Stimulated activated CD4-positive, alpha-beta T cell treated with anti-CD3 and anti-CD28 coated beads, Interleukin-15, amount 100 ng/mL, for 24 hours (primary cell): ENCODE data around the gene DUSP7.

Experiments
- DNase-seq: peaks from one replicate; pipeline ENCODE4 v3.0.0-alpha.2; 2020

The DUSP7 gene, protein sequence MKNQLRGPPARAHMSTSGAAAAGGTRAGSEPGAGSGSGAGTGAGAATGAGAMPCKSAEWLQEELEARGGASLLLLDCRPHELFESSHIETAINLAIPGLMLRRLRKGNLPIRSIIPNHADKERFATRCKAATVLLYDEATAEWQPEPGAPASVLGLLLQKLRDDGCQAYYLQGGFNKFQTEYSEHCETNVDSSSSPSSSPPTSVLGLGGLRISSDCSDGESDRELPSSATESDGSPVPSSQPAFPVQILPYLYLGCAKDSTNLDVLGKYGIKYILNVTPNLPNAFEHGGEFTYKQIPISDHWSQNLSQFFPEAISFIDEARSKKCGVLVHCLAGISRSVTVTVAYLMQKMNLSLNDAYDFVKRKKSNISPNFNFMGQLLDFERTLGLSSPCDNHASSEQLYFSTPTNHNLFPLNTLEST

DNA sequence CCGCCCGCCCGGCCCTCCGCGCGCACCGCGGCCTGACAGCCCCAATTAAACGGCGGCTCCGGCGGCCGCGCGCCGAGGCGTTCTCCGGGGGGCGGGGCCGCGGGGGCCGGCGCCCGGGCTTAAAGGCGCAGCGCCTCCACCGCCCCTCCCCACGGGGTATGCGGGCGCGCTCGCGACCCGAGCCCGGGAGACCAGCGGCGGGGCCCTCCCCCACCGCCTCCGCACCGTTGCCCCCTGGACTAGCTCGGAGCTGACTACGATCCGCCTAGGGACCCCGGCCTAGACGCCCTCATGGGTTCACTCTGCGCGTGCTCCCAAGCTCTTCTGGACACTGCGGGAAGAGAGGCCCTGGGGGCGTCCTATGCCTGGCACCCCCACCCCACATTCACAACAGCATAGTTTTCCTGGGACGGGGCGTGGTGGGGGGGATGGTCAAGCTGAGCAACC is at the start of gene DUSP7:
DUSP7 (minus strand) TSS at position 51 of the 447 bp plus-strand sequence. CDS start 205 bp downstream, outside the sequence.
- peak; percentile 84 for DNase-seq

DNA sequence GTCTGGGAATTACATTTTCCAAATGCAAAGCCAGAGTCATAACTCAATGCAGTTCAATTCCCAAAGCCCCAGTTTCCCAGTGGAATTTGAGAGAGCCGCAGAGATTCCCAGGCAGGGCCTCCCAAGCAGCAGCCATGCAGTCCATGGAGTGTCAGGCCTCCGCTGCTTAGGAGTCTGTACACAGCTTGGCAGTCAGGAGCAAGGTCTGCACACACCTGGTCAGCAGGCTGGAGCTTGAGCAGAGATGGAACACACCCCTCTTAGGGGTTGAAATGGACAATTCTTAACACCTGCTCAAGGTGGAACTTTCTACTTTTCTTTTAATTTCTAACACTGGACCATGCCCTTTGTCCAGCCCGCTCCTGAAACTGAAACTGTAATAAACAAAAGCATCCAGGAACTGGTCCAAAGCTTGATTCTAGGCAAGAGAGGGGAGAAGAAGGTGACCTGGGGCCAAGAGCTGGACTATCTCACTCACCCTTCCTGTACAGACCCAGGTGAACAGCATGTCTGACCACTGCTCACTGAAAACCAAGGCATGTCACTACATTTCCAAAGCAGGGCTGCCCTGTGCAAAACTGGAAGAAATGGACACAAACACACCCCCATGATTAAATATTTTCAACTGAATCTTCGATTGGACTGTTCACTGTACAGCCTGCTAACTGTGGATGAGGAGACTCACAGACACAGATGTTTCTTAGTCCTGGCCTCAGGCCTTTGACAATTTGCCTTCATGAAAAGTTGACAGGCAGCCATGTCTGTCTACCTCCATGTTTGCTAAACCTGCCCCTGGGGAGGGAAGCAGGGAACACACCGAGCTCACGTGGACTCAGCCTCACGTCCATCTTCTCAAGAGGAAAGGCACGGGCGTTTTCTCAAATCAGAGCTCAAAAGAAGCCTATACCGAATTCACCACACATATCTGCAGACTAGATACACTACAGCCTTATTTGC is 48.6 kb upstream of the DUSP7 start:
- DNase-seq, result no peak

DNA sequence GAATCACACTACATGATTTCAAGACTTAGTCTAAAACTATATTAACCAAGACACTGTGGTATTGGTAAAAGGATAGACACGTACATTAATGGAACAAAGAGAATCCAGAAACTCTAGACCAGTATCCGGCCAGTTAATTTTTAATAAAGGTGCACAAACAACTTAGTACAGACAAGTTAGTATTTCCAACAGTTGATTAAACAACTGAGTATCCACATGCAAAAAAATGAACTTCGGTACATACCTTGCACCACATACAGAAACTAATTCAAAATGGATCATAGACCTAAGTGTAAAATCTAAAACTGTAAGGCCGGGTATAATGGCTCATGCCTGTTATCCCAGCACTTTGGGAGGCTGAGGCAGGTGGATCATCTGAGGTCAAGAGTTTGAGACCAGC is 46.6 kb upstream of the DUSP7 start:
- no peak for DNase-seq

DNA sequence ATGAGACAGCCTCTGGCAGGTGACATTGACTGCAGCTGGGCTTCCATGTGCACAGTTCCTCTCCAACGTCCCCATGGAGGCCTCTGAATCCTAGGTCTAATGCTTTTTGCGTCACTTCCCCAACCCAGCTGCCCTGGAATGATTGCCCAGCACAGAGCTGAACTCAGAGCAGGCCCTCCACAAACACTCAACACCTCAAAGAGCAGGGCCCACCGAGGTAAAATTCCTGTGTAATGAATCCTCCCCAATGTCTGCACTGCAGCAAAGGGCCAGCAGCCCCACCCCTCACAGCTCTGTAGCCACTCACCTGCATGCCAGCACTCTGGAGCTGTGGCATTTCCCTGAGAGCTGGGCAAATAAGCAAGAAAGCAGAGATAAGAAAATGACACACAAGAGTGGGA is 42.6 kb upstream of the DUSP7 start:
- no peak for DNase-seq

DNA sequence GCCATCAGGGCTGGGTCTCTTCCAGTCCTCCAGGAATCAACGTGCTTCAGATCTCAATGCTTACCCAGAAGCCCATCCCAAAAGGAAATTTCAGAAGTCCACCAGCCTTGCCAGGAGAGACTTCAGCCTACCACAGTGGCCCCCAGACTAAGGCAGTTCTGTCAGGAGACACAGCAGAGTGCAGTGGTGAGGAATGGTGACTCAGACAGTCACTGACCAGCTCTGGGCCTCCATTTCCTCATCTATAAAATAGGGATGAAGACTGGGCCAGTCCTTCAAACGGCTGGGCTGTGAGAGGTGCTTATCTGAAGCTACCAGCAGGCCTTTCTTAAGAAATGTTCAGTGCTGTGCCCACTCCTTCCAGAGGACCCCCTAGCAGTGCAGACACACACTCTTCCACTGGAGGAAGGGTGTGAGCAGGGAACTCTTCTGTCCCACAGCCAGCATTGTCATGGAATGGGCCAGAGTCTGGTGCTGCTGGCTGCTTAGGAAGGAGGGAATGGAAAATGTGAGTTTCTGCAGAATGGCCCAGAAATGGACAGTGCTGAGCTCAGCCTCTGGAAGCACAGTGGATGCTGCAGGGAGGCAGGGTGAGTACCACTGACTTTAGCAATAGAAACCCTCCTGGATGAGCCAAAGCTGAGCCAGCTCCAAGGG is 41.6 kb upstream of the DUSP7 start:
- DNase-seq, result no peak

DNA sequence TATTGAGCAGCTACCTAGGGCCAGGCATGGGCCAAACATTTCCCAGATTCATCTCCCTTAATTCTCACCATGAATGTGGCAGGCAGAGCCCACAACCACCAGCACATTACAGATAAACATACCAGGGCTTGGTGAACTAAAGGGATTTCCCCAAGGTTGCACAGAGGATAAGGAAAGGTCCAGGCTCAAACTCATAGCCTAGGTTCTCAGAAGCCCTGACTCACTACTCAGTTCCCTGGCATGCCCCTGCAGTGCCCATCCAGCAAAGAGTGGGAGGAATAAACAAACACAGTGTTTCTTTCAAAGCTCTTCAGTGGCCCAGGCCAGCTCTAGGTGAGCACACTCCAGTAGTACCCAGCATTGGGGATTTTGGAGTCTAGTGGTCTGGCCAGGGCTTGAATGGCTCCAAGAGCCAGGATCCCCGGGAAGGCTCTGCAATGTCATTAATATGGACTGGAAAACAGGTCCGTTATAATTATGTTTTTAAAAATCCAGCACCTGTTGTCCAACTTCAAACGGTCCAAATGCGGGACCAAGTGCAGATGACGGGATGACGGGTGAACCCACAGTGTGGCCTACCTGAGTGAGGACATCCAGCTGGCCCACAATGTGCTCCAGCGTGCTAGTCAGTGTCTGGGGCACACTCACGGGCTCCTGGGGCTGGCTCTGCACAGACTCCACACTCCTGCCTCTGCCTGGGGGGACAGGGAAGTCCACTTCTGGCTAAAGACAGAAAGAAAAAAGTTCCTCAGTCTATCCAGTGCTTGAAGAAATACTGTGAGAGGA is 39.8 kb upstream of the DUSP7 start:
- DNase-seq, result no peak

DNA sequence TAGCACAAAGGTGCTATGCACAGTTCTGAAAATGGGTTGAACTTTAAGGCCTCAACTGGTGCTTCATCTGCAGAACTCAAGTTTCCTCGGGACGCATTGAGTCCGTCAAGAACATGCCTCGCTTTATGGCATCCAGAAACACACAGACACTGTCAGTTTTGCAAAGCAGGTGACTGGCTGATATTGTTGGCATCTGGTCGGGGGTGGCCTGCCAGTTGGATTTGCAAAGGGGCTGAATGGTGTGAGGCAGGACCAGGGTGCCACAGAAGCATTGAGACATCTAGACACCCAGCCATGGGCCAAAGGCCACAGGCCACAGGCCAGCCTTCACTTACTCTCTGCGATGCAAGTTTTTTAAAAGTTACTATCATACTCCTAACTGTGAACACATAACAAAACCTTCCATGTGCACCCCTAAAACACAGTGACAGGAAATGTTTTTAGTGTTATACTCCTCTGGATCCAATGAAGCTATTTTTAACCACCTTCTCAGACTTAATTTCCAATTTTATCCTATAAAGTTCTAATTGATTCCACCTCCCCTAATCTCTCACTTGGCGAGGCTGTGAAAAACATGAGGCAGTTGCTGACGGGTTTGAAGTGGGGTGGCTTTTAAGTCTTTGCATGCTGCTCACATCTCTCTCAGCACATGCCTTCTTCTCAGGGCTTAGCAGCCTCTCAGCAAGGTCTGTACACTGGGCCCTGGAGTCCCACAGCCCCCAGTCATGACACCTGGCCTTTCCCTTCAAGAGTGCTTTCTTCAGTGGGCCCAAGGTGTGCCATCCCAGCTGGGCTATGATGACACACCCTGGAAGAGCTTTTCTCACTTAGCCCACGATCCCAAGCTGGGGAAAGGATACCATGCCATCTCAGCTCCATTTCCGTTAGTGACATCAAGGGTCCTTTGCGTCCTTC is 38.5 kb upstream of the DUSP7 start:
- no peak for DNase-seq

DNA sequence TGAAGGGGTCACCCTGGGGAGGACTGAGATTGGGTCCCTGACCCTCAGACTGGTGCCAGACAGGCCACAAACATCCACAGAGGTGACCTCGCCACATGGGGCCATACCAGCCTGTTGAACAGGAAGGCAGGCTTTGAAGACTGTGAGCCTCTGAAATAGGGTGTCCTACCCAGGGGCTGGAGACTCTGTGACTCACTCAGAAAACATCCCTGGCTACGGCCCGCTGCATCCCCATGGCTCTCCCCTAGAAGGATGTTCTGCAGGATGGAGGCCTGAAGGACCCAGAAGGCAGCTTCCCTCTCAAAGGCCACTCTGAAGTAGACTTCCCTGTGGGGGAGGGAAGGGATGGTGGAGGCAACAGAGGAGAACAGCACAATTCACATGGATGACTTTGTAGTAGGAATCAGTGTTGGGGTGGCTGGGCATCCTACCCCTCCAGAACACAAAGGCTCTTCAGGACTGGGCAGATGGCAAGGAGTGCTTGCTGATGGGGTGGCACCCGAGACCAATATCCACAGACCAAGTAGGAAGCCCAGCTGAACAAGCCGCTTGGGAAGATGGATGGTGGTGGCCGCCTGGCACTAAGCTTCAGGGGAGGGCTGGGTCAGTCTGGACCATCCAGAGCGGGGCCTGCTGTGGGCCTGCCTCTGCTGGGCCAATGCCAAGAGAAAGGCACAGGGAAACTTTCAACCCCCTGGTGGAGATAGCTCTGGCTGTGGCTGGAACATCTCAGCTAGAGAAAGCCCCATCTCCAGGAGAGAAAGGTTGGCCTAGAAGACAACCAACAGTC is 37.6 kb upstream of the DUSP7 start:
- DNase-seq, result no peak

DNA sequence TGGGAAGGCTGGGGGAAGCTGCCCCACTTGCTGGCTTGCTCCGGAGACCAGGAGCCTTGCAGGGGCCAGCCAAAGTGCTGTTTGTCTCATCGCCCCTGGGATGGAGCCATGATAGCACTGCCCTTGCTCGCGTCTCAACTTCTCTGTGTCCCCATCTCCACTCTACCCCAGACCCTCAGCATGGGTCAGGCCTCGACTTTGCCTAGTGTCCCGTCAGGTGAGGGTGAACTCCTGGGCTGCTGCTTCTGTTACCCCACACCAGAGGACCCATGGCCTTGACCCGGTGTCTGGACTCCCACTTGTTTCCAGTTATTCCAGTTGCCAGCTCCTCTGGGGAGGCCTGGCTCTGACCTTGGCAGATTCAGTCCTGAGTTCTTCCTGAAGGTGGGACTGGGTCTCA is 36.5 kb upstream of the DUSP7 start:
- DNase-seq, result no peak

DNA sequence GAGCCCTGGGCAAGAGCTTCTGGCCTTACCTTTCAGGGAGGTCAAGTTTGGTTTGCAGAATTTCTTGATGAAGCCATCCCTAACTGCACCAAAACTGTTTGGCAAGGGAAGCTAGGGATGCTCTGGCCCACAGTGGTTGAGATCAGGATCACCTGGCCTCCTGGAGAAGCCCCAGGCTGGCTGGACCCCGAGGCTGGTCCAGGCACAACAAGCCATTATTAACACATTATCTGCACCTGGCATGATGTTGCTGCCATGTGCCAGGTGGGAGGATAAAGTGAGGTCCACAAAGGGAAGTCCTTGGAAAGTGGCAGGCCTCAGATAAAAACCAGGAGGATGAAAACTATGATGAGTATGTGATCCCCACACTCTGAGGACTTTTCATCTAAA is 35.9 kb upstream of the DUSP7 start:
- no peak for DNase-seq

DNA sequence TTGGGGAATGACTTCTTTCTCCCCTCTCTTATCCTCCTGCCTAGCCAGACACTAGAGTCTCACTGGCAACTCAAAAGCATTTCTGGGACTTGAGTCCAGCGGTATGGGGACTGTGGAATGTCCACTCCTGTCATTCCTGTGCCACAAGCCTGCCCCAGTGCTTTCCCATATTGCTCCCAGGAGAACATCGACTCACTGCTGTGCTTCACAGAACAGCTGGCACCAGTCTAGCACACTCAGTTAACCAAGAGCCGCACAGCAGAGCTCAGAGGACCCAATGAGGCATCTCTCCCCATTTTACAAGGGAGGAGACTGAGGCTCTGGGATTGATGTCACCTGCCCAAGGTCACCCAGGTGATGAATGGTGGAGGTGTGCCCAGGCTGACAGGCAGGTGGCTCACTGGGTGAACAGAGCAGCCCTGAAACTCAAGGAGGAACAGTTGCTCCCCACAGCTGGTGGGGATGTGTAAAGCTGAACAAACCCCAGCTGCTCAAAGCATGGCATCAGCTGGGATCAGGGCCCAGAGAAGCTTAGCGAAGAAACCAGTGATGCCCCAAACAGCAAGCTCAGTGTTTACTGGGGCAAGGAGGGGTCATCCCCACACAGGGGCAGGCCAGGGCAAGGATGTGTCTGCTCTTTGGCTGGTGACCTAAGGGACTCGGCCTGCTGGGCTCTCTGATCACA is 35.4 kb upstream of the DUSP7 start:
- DNase-seq, result no peak

DNA sequence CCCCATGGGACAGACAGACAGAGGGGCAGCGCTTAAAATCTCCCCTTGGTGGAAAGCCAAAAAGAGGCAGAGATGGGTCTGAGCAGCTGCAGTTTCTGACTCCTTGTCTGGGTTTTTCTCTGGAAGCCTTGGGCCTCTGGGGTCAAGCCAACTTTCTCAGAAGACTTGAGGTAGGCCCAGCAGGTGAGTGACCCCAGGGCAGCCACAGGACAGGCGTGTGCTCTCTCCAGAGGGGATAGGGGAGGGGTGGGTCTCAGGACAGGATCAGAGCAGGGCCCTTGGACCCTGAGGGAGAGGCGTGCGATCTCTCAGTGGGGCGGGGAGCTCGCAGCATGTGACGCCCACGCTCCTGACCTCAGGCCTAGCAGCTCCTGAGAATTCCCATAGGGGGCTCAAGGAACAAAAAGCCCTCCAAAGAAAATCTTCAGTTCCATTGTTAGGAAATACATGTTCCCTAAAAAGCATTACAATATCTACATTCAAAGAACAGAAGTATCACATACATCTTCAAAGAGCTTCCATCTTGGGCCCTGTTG is 34.6 kb upstream of the DUSP7 start:
- no peak for DNase-seq

DNA sequence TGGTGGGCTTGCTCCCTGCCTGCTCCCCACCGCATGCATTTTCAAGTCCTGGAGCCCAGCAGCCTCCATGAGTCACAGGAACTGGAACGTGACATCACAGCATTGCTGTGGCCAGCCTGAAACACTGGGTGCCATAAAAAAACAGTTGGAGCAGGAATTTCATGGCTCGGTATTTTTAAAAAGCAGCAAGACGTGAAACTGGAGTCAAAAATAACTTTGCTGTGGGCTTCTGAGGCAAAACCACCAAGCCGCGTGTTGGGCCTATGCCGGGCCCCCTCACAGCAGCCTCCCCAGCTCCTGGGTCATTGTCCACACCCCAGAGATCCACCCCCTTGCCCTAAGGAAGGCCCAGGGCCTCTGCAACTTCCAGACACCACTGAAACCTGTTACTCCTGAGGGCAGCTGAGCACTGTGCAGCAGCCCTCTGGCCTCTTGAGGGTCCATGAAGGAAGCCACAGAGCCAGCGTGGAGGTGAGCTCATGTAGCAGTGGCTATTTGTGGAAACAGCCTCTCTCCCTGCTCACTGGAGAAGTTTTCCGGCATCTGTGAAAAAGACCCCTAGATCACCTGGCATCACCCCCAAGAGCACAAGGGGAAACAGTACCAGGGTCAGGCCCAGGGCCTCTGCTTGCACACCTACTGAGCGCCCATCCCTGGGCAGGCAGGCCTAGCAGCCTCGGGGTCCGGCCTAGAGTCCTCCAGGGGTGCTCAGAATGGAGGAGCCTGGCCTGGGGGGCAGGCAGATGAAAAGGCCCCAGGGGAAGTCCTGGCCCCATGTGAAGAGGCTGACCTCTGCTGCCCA is 34.0 kb upstream of the DUSP7 start:
- DNase-seq, result no peak

DNA sequence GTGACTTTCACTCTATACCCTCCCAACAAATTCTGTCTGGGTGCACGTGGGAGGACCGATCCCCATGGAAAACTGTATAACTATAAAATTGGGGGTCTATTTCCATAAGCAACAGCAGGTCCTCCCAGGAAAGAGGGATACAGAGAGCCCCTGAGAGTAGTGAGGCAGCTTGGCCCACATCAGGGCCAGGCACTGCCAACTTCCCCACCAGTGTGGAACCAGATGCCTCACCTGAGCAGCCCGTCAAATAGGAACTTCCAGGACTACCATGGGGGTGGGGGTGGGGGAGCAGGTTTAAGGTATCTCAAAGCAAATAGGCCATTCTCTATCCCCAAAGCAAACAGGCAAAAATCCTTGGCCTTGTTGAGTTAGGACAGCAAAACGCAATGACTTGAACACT is 33.3 kb upstream of the DUSP7 start:
- no peak for DNase-seq

DNA sequence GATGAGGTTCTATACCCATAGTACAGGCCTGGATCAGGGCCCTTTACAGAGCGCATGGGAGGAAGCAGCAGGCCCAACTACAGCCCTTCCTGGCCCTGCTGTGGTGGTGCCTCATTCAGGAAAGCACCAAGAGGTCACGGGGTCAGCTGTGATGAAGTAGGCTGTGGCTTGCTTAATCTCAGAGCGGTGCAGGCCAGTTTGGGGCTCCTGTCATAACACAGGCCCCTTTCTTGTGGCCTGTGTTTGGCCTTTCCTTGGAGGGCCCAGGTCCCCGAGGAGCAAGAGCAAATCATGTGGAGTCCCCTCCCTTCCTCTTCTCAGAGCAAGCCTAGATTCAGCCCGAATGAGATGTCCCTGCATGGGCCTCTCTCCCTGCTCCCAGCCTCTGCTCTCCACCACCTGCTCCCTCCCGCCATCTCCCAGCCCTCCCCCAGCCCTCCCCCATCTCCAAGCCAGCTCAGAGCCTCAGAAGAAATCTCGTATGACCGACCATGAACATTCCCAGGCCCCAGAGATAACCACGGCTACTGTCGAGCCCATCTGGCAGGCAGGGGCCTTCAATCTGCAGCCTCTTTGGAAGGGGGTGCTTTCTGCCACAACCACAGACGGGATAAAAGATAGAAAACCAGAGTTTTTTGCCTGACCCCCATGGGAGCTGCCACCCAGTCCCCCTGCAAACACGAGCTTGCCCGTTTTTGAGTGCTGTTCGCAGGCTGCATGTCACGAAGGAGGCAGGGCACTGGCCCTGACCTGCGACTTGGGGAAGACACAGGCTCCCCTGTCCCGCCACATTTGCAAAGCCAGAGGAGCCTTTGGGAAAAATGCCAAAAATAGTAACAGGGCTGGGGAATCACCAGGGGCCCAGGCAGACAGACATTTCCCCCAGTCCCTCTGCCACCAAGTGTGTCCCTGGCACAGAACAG is 32.3 kb upstream of the DUSP7 start:
- no peak for DNase-seq

DNA sequence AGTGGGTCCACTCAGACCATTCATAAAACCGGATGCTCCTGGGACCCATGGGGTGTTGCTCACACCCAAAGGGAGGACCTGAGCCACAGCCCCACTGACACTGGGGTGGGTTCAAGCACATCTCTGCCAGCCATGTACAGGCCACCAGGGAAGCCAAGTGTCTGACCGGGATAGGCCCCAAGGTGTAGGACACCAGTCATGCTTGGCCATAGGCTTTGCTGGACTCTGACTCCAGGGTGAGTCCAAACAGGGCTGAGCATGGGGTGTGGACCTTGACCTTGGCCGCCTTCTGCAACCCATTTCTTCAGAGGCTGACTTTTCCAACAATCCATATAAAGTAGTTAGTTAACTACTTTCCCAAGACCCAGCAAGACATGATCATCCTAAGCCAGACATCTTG is 31.4 kb upstream of the DUSP7 start:
- DNase-seq, result no peak

DNA sequence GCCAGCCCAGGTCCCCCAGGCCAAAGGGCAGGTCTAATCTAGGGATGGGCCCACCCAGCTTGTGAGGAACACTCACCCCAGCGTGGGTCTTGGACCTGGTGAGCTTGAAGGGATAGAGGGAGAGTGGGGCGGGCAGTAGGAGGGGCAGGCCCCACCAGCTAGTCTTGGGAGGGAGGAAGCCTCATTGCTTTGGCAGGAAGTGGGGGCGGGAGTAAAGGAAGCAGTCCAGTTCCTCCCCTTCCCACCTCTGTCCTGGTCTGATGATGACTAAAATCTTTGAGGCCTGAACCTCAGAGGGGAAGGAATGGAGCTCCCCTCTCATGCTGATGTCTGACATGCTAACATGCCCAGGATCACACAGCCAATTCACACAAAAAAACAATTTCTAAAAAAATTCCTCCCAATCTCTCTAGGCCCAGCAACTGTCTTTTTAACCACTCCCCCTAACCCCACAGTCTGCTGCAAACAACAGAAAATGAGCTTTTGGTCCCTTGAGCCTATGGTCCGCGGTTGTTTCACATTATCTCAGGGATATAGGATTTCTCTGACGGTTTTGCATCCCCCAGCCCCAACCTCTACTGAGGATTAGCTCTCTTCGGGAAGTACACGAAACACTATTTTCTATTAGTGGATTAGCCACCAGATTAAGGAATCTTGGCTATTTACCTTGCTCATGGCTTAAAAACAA is 30.7 kb upstream of the DUSP7 start:
- DNase-seq, result no peak
